Mesothelial cell of epicardium (in vitro differentiated cells): ENCODE data around the gene VTCN1. TPM values are rescaled to one million over a fixed set of nuclear protein-coding genes. Genes with fewer than 3 reads are reported as not detected.
"Not testable (repeated sequence)": the region's sequence is repeated elsewhere in the genome, so short reads cannot be mapped to it uniquely, and the experiment has no call there.

Experiments used
- DNase-seq, 2 experiments: peaks; one replicate each; pipeline ENCODE4 v3.0.0; 2021; ENCODE audit warnings: low spot score in 2 of 2; ENCODE audit not compliant: unreplicated experiment in 2 of 2
- H3K27ac Mint-ChIP-seq: 2 replicates; pipeline ENCODE4 v1.8.0; 2021; ENCODE audit warnings: mixed read lengths
- H3K27me3 Mint-ChIP-seq: 2 replicates; pipeline ENCODE4 v1.8.0; 2021; ENCODE audit warnings: low read depth, mixed read lengths
- H3K36me3 Mint-ChIP-seq: 2 replicates; pipeline ENCODE4 v1.8.0; 2021; ENCODE audit warnings: mixed read lengths
- H3K4me1 Mint-ChIP-seq: 2 replicates; pipeline ENCODE4 v1.8.0; 2021; ENCODE audit warnings: mixed read lengths
- H3K4me3 Mint-ChIP-seq: 2 replicates; pipeline ENCODE4 v1.8.0; 2021; ENCODE audit warnings: mild to moderate bottlenecking, moderate library complexity, mixed read lengths
- H3K9me3 Mint-ChIP-seq: 2 replicates; pipeline ENCODE4 v1.8.0; 2021; ENCODE audit warnings: mixed read lengths
- total RNA-seq: library from RNA; stranded (reverse); gene quantifications from 3 replicates; pipeline ENCODE4 v1.2.1, GENCODE V29; 2021
- TF ChIP-seq, protein P1 (sequence below): fragments of 200-600 bp; sonication (generic); IDR thresholded peaks from one replicate; pipeline ENCODE4 v1.5.0; 2021; ENCODE audit warnings: antibody characterized with exemption; ENCODE audit not compliant: unreplicated experiment

VTCN1 gene
- 27.6 to 28.3 TPM (median 27.9 TPM) in 3 replicates for total RNA-seq

- TF ChIP-seq, protein P1, sequence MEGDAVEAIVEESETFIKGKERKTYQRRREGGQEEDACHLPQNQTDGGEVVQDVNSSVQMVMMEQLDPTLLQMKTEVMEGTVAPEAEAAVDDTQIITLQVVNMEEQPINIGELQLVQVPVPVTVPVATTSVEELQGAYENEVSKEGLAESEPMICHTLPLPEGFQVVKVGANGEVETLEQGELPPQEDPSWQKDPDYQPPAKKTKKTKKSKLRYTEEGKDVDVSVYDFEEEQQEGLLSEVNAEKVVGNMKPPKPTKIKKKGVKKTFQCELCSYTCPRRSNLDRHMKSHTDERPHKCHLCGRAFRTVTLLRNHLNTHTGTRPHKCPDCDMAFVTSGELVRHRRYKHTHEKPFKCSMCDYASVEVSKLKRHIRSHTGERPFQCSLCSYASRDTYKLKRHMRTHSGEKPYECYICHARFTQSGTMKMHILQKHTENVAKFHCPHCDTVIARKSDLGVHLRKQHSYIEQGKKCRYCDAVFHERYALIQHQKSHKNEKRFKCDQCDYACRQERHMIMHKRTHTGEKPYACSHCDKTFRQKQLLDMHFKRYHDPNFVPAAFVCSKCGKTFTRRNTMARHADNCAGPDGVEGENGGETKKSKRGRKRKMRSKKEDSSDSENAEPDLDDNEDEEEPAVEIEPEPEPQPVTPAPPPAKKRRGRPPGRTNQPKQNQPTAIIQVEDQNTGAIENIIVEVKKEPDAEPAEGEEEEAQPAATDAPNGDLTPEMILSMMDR = no peak
- peaks cover 2% of the 10 kb centered on the region for H3K27me3 Mint-ChIP-seq
- peaks cover 47% of the 10 kb centered on the region for H3K4me1 Mint-ChIP-seq
- H3K9me3 Mint-ChIP-seq = no peaks in the 10 kb centered on the region
- no peaks in the 10 kb centered on the region for H3K36me3 Mint-ChIP-seq
- peak within 1 kb of the TSS; percentile 97 for H3K27ac Mint-ChIP-seq
- peak; percentile 28 to 57 for DNase-seq
- peak within 1 kb of the TSS; percentile 54 for H3K4me3 Mint-ChIP-seq
These were observed at the start of gene VTCN1 for GRCh38 chr1:117210831-117211261. Gene VTCN1, minus strand, starts transcription at chr1:117210927. Its CDS starts 72 bp downstream, at chr1:117210855.

- Mint-ChIP-seq H3K4me3 (no peak overlapping the region), H3K36me3 (peaks cover 8% of the 10 kb centered on the region), H3K27ac (no peak overlapping the region), H3K27me3 (no peaks in the 10 kb centered on the region), H3K4me1 (peaks cover 25% of the 10 kb centered on the region), H3K9me3 (peaks cover 17% of the 10 kb centered on the region)
- no peak for DNase-seq
- TF ChIP-seq, protein P1 = no peak
These were observed 48.1 kb upstream of the VTCN1 start for GRCh38 chr1:117258791-117259190.

- H3K4me3 Mint-ChIP-seq, DNase-seq, H3K36me3 Mint-ChIP-seq, H3K27ac Mint-ChIP-seq, H3K27me3 Mint-ChIP-seq: not testable (repeated sequence)
- Mint-ChIP-seq H3K9me3 (peaks cover 17% of the 10 kb centered on the region), H3K4me1 (peaks cover 21% of the 10 kb centered on the region)
These were observed 47.3 kb upstream of the VTCN1 start for GRCh38 chr1:117258075-117258474.

DNA sequence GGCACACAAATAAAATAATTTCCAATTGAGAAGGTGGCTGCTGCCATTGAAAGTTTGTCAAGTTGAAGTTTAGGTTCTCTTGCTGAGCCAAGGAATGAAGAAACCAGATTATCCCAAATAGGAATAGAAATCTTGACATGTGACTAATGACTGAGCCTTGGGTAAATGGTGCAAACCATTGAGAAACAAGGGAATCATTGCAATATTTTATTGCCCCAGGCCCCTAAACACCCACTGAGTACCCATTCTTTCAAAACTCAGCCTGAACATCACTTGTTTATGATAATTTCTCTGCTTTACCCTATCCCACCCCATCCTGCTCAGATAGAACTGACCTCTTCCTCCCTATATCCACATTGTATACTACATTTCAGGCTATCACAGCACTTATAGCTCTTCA, 46.6 kb upstream of the VTCN1 start:
- Mint-ChIP-seq H3K9me3 (peaks cover 20% of the 10 kb centered on the region), H3K27ac (no peak overlapping the region), H3K4me3 (no peak overlapping the region), H3K27me3 (no peaks in the 10 kb centered on the region), H3K4me1 (peaks cover 13% of the 10 kb centered on the region), H3K36me3 (peaks cover 8% of the 10 kb centered on the region)
- no peak for DNase-seq
- TF ChIP-seq, protein P1 = no peak

DNA sequence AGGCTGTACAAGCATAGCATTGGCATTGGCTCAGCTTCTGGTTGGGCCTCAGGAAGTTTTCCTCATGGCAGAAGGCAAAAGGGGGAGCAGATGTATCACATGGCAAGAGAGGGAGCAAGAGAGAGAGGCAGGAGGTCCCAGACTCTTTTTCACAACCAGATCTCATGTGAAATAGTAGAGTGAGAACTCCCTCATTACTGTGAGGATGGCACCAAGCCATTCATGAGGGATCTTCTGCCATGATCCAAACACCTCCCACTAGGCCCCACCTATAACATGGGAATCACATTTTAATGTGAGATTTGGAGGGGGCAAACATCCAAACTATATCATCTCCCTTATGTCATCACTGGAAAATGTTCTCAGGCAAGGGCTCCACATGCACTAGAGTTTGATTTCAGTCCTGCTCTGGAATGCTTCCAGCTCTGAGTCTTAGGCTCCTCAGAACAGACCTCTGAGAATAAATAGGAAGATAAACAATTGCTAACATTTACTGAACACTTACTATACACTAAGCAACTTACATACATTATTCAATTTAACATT, 39.4 kb upstream of the VTCN1 start:
- H3K9me3 Mint-ChIP-seq = peaks cover 2% of the 10 kb centered on the region
- no peak overlapping the region for H3K4me3 Mint-ChIP-seq
- DNase-seq = no peak
- TF ChIP-seq, protein P1 = no peak
- H3K27me3 Mint-ChIP-seq = no peaks in the 10 kb centered on the region
- no peaks in the 10 kb centered on the region for H3K36me3 Mint-ChIP-seq
- no peak overlapping the region for H3K27ac Mint-ChIP-seq
- H3K4me1 Mint-ChIP-seq = peaks cover 4% of the 10 kb centered on the region

- Mint-ChIP-seq H3K27me3 (no peaks in the 10 kb centered on the region), H3K27ac (no peak overlapping the region), H3K4me1 (peaks cover 13% of the 10 kb centered on the region), H3K9me3 (no peaks in the 10 kb centered on the region), H3K4me3 (no peak overlapping the region), H3K36me3 (no peaks in the 10 kb centered on the region)
- TF ChIP-seq, protein P1 = no peak
- no peak for DNase-seq
These were observed 34.2 kb upstream of the VTCN1 start for GRCh38 chr1:117244971-117245370.
